ENCODE results near the gene PGGT1B. TPM values are rescaled to one million over a fixed set of nuclear protein-coding genes. Genes with fewer than 3 reads are reported as not detected.
"Not testable (repeated sequence)": the region's sequence is repeated elsewhere in the genome, so short reads cannot be mapped to it uniquely, and the experiment has no call there.

Gene PGGT1B
- total RNA-seq, 4 donors from 2014 or later: 19.9 to 30.8 (median 20.9) TPM

- H3K9me3 ChIP-seq: no peaks in the 10 kb centered on the region
- peaks cover 11 to 14% of the 10 kb centered on the region in 2 donors for H3K4me1 ChIP-seq
- WGBS, 2 donors: 2 to 3% methylated on average over 8 of the region's 8 CpGs
- TF ChIP-seq POLR2A (IDR thresholded peaks at IDR 0.05) (no peak), CTCF (IDR thresholded peaks at IDR 0.05) (no peak)
- DNase-seq: no peak
- H3K27ac ChIP-seq: peak overlapping the region in 2 of 3 donors; percentile 76 to 91
- peak overlapping the region; percentile 28 to 89 (median 41) for H3K4me3 ChIP-seq (replicated peaks in 1 of 3)
- no peaks in the 10 kb centered on the region for H3K27me3 ChIP-seq
- no peaks in the 10 kb centered on the region for H3K36me3 ChIP-seq
- intact Hi-C loops (cut with DNase I): no loop called here
Measured at GRCh38 chr5:115262011-115262320, 711 bp downstream of the PGGT1B start.

- no peaks in the 10 kb centered on the region for H3K36me3 ChIP-seq
- H3K27me3 ChIP-seq: no peaks in the 10 kb centered on the region
- H3K4me3 ChIP-seq (replicated peaks in 1 of 3): no peak overlapping the region
- intact Hi-C loops (cut with DNase I): no loop called here
- H3K9me3 ChIP-seq: no peaks in the 10 kb centered on the region
- TF ChIP-seq POLR2A (IDR thresholded peaks at IDR 0.05): no peak
- TF ChIP-seq CTCF (IDR thresholded peaks at IDR 0.05): no peak
- H3K4me1 ChIP-seq: peaks cover 11 to 14% of the 10 kb centered on the region in 2 donors
- no peak overlapping the region for H3K27ac ChIP-seq
- no peak for DNase-seq
- 88 to 95% methylated on average over 2 of the region's 2 CpGs for WGBS, 2 donors
Measured at GRCh38 chr5:115260248-115260647, 2.4 kb downstream of the PGGT1B start.

- no peaks in the 10 kb centered on the region for H3K36me3 ChIP-seq
- no peaks in the 10 kb centered on the region for H3K27me3 ChIP-seq
- H3K4me1 ChIP-seq: peaks cover 10 to 11% of the 10 kb centered on the region in 2 donors
- no peaks in the 10 kb centered on the region for H3K9me3 ChIP-seq
- DNase-seq: no peak
- TF ChIP-seq POLR2A (IDR thresholded peaks at IDR 0.05) (no peak), CTCF (IDR thresholded peaks at IDR 0.05) (no peak)
- H3K27ac ChIP-seq: no peak overlapping the region
- intact Hi-C loops (cut with DNase I): no loop called here
- no peak overlapping the region for H3K4me3 ChIP-seq (replicated peaks in 1 of 3)
Measured at GRCh38 chr5:115257981-115258380, 4.7 kb downstream of the PGGT1B start.

GRCh38 chr5:115249379-115249778 is 13.3 kb downstream of the PGGT1B start:
- H3K36me3 ChIP-seq; H3K4me1 ChIP-seq; DNase-seq; H3K4me3 ChIP-seq (replicated peaks in 1 of 3); intact Hi-C loops (cut with DNase I); H3K9me3 ChIP-seq; H3K27me3 ChIP-seq; H3K27ac ChIP-seq: not testable (repeated sequence)
- WGBS, 2 donors: 74 to 85% methylated on average over 5 of the region's 5 CpGs

GRCh38 chr5:115246361-115246991 is 16.2 kb downstream of the PGGT1B start:
- 31 to 39% methylated on average over 3 of the region's 3 CpGs for WGBS, 2 donors
- H3K4me3 ChIP-seq (replicated peaks in 1 of 3): no peak overlapping the region
- no peaks in the 10 kb centered on the region for H3K9me3 ChIP-seq
- TF ChIP-seq POLR2A (IDR thresholded peaks at IDR 0.05) (no peak), CTCF (IDR thresholded peaks at IDR 0.05) (peak; percentile 31 to 71 (median 50))
- DNase-seq: no peak
- H3K27me3 ChIP-seq: no peaks in the 10 kb centered on the region
- H3K27ac ChIP-seq: no peak overlapping the region
- no peaks in the 10 kb centered on the region for H3K36me3 ChIP-seq
- H3K4me1 ChIP-seq: no peaks in the 10 kb centered on the region
- intact Hi-C loops (cut with DNase I): no loop called here

- Histone ChIP-seq H3K27me3 (no peaks in the 10 kb centered on the region), H3K36me3 (peaks cover 12 to 15% of the 10 kb centered on the region in 2 donors), H3K4me1 (no peaks in the 10 kb centered on the region), H3K27ac (no peak overlapping the region), H3K9me3 (no peaks in the 10 kb centered on the region), H3K4me3 (replicated peaks in 1 of 3) (no peak overlapping the region)
- DNase-seq: no peak
- TF ChIP-seq CTCF (IDR thresholded peaks at IDR 0.05): no peak
- TF ChIP-seq POLR2A (IDR thresholded peaks at IDR 0.05): no peak
- intact Hi-C loops (cut with DNase I): no loop called here
Measured at GRCh38 chr5:115243412-115243811, 19.3 kb downstream of the PGGT1B start.

Data from thyroid gland (tissue), 4 donors.